Activated CD4-positive, alpha-beta T cell treated with anti-CD3 and anti-CD28 coated beads, Interleukin-2, amount 50 U/mL, for 4 hours (primary cell): ENCODE data around the gene PTBP3.
"Not testable (repeated sequence)": the region's sequence is repeated elsewhere in the genome, so short reads cannot be mapped to it uniquely, and the experiment has no call there.

Experiments used
- DNase-seq, 2 experiments: peaks; one replicate each; pipeline ENCODE4 v3.0.0-alpha.2; 2020

Gene PTBP3

GRCh38 chr9:112316258-112316943 lies 17.0 kb downstream of the PTBP3 start:
- no peak for DNase-seq

DNA sequence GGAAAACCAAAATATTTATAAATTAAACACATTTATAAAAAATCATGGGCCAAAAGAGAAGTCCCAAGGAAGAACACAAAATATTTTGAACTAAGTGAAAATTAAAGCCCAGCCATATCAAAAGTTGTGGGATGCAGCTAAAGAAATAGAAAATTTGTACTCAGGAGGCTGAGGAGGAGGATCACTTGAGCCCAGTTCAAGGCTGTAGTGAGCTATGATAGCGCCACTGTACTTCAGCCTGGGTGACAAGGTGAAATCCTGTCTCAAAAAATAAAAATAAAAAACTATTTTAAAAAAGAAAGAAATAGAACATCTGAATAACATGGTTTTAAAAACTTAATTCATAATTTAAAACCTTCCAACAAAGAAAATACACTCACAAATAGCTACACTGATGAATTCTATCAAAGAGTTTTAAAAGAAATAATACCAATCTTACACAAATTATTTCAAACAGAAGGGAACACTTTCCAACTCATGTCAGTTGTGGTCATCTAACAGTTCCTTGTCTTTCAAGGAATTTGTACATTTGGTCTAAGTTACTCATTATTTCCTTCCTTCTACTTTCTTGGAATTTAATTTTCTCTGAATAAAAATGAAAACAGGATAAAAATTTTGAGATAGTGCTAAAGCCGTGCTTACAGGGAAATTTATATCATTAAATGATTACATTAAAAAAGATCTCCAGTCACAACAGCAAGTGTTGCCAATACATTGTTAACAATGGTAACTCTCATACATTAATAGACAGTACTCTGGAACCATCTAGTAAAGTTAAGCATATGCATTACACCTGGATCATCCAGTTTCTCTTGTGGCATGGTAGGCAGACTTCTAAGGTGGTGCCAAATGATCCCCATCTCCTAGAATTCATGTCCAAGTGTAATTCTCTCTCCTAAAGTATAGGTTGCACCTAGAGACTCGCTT lies 17.8 kb downstream of the PTBP3 start:
- no peak for DNase-seq

DNA sequence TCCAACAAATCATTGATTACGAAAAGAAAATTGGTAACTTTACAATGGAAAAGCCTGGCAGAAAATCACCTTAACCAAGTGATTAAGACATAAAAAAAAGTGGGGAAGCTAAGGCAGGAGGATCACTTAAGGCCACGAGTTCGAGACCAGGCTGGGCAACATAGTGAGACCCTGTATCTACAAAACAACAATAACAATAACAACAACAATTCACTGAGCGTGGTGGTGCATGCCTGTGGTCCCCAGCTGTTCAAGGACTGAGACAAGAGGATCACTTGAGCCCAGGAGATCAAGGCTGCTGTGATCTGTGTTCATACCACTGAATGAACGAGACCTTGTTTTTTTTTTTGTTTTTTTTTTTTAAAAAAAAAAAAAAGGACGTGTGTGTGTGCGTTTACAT lies 21.3 kb downstream of the PTBP3 start:
- DNase-seq: no peak

DNA sequence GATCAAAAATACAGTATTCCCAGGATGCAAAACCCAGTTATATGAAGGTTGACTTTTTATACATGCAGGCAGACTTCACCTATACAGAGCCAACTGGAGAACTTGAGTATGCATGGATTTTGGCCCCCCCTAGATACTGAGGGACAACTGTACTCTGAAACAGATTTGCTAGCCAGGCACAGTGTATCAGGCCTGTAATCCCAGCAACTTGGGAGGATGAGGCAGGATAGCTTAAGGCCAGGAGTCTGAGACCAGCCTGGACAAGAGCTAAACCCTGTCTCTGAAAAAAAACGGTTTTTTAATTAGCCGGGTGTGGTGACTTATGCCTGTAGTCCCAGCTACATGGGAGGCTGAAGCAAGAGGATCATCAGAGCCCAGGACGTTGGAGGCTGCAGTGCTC lies 21.9 kb downstream of the PTBP3 start:
- DNase-seq: no peak

DNA sequence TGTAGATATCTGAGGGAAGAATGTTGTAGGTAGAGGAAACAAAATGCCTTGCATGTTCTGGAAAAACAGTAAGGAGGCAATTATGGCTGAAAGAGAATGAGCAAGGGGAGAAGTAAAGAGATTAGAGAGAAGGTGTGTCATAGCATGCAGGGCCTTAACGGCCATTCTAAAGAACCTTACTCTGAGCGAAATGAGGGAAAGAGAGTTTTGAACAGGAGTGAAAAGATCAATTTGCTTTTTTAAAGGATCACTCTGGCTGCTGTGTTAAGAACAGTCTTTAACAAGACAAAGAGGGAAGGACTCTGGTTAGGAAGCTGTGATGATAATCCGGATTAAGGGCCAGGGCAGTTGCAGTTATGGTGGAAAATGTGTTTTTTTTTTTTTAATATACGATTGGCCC lies 22.6 kb downstream of the PTBP3 start:
- no peak for DNase-seq

DNA sequence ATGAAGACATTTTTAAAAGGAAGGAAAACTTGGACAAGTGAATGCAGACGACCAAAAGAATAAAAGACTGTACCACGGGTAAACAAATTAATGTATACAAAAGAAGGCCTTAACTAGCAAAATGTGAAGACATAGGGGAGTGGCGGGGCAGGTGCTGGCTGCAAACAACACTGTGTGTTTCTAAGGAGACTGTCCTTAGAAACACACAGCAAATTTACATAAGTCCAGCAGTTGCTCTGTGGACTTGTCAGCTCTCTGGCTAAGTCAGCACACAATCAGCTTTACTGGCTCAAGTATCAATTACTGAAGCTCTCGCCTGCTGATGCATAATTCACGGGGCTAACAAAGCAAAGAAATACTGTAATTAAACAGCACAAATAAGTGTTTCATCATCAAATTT lies 24.8 kb downstream of the PTBP3 start:
- no peak for DNase-seq

GRCh38 chr9:112301420-112301819 lies 32.0 kb downstream of the PTBP3 start:
- no peak for DNase-seq

DNA sequence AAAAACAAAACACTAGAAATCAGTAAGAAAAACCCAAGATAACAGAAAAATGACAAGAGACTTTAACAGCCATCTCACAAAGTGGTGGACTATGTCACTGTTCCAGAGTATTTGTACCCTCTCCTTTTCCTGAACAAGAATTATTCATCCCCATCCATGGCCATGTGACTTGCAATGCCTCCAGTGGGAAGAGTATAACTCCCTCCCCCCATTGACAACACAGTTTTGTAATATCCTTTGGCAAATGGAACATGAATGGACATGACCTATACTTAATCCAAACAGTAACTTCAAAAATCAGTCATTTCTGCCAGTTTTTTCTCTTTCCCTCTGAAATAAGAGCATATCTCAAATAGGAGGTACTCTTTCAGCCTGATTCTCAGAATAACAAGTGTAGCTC lies 33.9 kb downstream of the PTBP3 start:
- no peak for DNase-seq

DNA sequence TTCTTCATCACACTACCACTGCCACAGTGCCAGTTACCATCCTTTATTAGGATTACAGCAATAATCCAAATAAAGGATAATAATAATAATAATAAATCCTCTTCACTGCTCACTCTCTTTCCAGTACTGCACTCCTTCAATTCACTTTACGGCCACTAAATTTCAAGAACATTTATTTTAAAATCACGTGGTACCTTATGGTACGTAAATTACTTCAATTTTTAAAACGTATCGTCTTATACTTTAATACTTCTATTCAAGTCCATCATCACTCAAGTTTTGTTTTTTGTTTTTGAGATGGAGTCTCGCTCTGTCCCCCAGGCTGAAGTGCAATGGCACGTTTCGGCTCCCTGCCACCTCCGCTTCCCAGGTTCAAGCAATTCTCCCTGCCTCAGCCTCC lies 36.5 kb downstream of the PTBP3 start:
- no peak for DNase-seq

GRCh38 chr9:112295174-112295573 lies 38.2 kb downstream of the PTBP3 start:
- no peak for DNase-seq

- no peak for DNase-seq
Measured at GRCh38 chr9:112288029-112288428, 45.4 kb downstream of the PTBP3 start.

DNA sequence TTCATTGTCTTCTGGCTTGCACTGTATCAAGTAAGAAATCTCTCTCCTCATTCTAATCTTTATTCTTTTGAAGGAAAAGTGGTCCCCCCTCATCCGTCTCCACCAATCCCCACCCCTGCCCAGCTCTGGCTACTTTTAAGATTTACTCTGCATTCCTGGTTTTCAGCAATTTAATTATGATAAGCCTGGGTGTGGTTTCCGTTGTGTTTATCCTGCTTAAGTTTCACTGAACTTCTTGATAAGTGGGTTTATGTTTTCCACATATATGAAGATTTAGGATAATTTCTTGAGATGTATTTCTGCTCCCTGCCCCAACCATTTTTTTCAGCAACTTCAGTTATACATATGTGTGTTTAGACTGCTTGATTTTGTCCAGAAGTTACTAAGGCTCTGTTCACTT lies 46.5 kb downstream of the PTBP3 start:
- DNase-seq: no peak

- no peak for DNase-seq
Measured at GRCh38 chr9:112285056-112285455, 48.4 kb downstream of the PTBP3 start.

DNA sequence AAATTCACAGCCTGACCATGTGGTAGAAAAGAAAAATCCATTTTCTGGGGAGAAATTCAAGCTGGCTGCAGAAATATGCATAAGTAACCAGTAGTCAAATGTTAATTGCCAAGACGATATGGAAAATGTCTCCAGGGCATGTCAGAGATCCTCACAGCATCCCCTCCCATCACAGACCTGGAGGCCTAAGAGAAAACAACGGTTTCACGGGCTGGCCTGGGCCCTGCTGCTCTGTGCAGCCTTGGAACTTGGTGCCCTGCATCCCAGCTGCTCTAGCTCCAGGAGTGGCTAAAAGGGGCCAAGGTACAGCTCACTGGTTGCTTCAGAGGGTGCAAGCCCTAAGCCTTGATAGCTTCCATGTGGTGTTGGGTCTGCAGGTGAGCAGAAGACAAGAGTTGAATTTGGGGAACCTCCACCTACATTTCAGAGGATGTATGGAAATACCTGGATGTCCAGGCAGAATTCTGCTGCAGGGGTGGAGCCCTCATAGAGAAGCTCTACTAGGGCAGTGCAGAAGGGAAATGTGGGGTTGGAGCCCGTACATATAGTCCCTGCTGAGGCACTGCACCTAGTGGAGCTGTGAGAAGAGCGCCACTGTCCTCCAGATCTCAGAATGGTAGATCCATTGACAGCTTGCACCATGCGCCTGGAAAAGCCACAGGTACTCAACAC lies 49.7 kb downstream of the PTBP3 start:
- no peak for DNase-seq

DNA sequence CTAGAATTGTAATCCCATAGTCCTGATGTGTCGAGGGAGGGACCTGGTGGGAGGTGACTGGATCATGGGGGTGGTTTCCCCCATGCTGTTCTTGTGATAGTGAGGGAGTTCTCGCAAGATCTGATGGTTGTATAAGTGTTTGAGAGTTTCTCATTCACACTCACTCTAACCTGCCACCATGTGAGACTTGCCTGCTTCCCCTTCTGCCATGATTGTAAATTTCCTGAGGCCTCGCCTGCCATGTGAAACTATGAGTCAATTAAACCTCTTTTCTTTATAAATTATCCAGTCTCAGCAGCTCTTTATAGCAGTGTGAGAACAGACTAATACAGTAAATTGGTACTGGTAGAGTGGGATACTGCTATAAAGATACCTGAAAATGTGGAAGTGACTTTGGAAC lies 50.6 kb downstream of the PTBP3 start:
- DNase-seq: not testable (repeated sequence)

- DNase-seq: no peak
Measured at GRCh38 chr9:112280904-112281303, 52.5 kb downstream of the PTBP3 start.

DNA sequence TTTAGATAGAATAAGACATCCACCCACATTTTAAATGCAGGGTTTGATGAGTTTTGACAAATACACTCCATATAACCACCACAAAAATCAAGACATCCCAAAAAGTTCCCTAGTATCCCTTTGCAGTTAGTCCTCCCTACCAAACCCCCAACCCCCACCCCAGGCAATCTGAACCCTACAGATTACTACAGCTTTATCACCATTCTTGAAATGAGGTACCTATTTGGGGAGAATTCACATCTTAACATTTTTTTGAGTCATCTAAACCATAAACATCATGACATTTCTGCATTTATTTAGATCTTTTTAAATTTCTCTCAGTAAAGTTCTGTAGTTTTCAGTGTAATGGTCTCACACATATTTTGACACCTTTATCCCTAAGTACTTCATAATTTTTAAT lies 53.9 kb downstream of the PTBP3 start:
- no peak for DNase-seq

DNA sequence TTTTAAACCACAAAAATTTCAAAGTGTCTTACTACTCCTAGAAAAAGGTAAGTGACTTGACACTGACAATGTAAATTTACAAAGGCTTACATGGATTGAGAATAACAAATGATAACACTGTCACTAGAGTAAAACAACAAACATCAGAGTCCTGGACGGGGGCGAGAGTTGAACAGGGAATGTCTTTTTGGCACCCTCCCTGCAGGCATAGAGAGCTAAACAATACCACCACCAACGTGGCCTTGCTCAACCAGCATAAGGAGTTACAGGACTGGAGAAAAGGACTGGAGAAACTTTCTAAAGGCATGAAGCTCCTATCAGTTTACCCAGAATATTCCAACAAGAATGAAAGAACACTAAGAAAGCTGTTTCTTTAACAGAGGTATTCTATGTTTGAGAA lies 55.3 kb downstream of the PTBP3 start:
- DNase-seq: no peak

- no peak for DNase-seq
Measured at GRCh38 chr9:112274600-112274999, 58.8 kb downstream of the PTBP3 start.

DNA sequence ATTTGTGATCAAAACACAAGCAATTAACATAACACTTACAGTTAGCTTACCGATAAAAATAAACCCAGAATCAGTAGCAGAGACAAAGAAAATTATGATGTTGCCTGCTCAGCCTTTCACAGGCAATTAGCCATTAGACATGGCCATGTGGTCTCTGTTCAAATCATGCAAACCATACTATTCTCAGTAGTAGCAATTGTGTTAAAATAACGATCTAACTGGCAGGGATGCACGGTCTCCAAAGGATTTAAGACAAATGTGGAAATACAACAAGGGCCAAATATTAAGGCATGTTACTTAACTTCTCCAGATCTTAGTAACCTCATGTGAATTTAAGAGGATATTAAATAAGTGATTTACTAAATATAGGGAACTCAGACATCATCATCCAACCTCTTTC lies 59.5 kb downstream of the PTBP3 start:
- DNase-seq: no peak

GRCh38 chr9:112271466-112272098 lies 61.8 kb downstream of the PTBP3 start:
- no peak for DNase-seq

DNA sequence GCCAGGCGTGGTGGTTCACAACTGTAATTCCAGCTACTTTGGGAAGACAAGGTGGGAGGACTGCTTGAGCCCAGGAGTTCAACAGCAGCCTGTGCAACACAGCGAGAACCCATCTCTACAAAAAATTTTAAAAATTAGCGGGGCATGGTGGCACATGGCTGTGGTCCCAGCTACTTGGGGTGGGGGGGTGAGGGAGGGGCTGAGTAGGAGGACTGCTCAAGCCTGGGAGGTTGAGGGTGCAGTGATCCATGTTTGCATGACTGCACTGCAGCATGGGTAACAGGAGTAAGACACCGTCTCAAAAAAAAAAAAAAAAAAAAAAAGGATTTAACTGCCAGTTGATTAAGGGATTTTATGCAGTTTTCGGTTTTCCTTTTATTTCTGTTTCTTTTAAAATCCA lies 65.0 kb downstream of the PTBP3 start:
- DNase-seq: no peak

DNA sequence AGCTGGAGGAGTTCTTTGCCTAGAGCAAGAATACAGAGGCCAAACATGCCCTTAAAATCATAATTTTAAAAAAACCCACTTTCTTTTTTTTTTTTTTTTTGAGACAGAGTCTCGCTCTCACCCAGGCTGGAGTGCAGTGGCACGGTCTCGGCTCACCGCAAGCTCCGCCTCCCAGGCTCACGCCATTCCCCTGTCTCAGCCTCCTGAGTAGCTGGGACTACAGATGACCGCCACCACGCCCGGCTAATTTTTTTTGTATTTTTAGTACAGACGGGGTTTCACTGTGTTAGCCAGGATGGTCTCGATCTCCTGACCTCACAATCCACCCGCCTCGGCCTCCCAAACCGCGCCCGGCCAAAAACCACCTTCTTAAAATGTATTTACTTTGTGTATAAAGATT lies 66.3 kb downstream of the PTBP3 start:
- not testable (repeated sequence) for DNase-seq
